K562 (cell line): ENCODE results near the gene C15orf62. TPM values are rescaled to one million over a fixed set of nuclear protein-coding genes. Genes with fewer than 3 reads are reported as not detected.

ENCODE experiments used
- ATAC-seq: fragments of 200-7000 bp; cut with Tn5 transposase; 3 replicates; pipeline ENCODE4 v1.9.1; 2020; ENCODE audit warnings: moderate library complexity
- BruUV-seq: library from RNA; stranded (reverse); fragments of 400-500 nt; replicated peaks from 2 replicates; lab custom pipeline; 2021; lab: Mats Ljungman, UMichigan
- CTCF ChIA-PET: fragments of 300-600 bp; formaldehyde crosslinking; extraction: SDS; loops from one replicate; lab custom pipeline; 2021; ENCODE audit warnings: low intra/inter-chr PET ratio; lab: Yijun Ruan, JAX
- POLR2A ChIA-PET: fragments of 300-600, 350-650 bp; sonication (Branson Sonifier 250); formaldehyde crosslinking; extraction: SDS; loops from one replicate; lab custom pipeline; 2021; ENCODE audit warnings: antibody characterized with exemption, inconsistent platforms; lab: Yijun Ruan, JAX
- DNase-seq, 4 experiments: peaks; one replicate each; pipeline versions ENCODE4 v3.0.0 to v3.0.0-alpha.2; 2011 to 2018; ENCODE audit warnings: low spot score in 3 of 4, mixed read lengths in 3 of 4; ENCODE audit errors: extremely low read depth in 1 of 4
- FAIRE-seq: peaks from 2 replicates; lab custom pipeline; 2011; peaks lifted over from hg19 to GRCh38; lab: Jason Lieb, UNC
- H2AFZ ChIP-seq: 2 replicates; pipeline ENCODE4 v1.6.0; 2011; ENCODE audit warnings: low read depth, low read length, control low read depth, inconsistent platforms
- H3K27ac ChIP-seq: fragments of 200-600 bp; 3 replicates; pipeline ENCODE4 v1.8.0; 2011; ENCODE audit warnings: low read depth, mild to moderate bottlenecking, control low read depth, inconsistent platforms, low read length, moderate library complexity, mixed read lengths; ENCODE audit errors: extremely low read depth
- H3K27me3 ChIP-seq, 2 experiments: fragments of 300-600 bp in 1 of 2; 2 replicates in 1 of 2; 3 replicates in 1 of 2; pipeline versions ENCODE4 v1.6.0 to v1.8.0; 2011; ENCODE audit warnings: inconsistent platforms in 2 of 2, low read length in 2 of 2, mild to moderate bottlenecking in 1 of 2, mixed read lengths in 1 of 2, moderate library complexity in 1 of 2; ENCODE audit not compliant: control insufficient read depth in 2 of 2, insufficient read depth in 2 of 2
- H3K36me3 ChIP-seq: fragments of 300-600 bp; 3 replicates; pipeline ENCODE4 v1.8.0; 2011; ENCODE audit warnings: mild to moderate bottlenecking, low read length, inconsistent platforms; ENCODE audit not compliant: control insufficient read depth, insufficient read depth
- H3K4me1 ChIP-seq, 2 experiments: fragments of 200-600 bp in 1 of 2; replicated peaks in 1 of 2; 2 replicates in 1 of 2; 3 replicates in 1 of 2; pipeline versions ENCODE4 v1.5.1 to v1.8.0; 2011; ENCODE audit warnings: inconsistent platforms in 2 of 2, low read length in 2 of 2, mild to moderate bottlenecking in 1 of 2, mixed read lengths in 1 of 2, moderate library complexity in 1 of 2; ENCODE audit not compliant: control insufficient read depth in 2 of 2, insufficient read depth in 2 of 2
- H3K4me2 ChIP-seq: 2 replicates; pipeline ENCODE4 v1.6.1; 2011; ENCODE audit warnings: low read length, control low read depth, inconsistent platforms, mixed read lengths; ENCODE audit not compliant: insufficient read depth
- H3K4me3 ChIP-seq: fragments of 200-600 bp; sonication (generic), shearing (Covaris generic); 2 replicates; pipeline ENCODE4 v1.5.1; 2016; ENCODE audit warnings: control low read depth, inconsistent platforms
- H3K79me2 ChIP-seq: fragments of 200-600 bp; 3 replicates; pipeline ENCODE4 v1.8.0; 2011; ENCODE audit warnings: low read length, inconsistent platforms; ENCODE audit not compliant: control insufficient read depth, insufficient read depth
- H3K9ac ChIP-seq, 2 experiments: 2 replicates each; pipeline versions ENCODE4 v1.6.0 to v1.6.1; 2011; ENCODE audit warnings: low read depth in 2 of 2, low read length in 2 of 2, control low read depth in 1 of 2, inconsistent platforms in 1 of 2, mild to moderate bottlenecking in 1 of 2, mixed read lengths in 1 of 2; ENCODE audit not compliant: insufficient read depth in 1 of 2
- H3K9me1 ChIP-seq: one replicate; pipeline ENCODE4 v1.6.0; 2011; ENCODE audit warnings: inconsistent platforms, mild to moderate bottlenecking, low read length, moderate library complexity; ENCODE audit not compliant: control insufficient read depth, insufficient read depth
- H3K9me3 ChIP-seq: replicated peaks from 2 replicates; pipeline ENCODE4 v1.5.1; 2011; ENCODE audit warnings: low read depth, low read length, inconsistent platforms; ENCODE audit not compliant: control insufficient read depth, insufficient read depth
- H4K20me1 ChIP-seq: replicated peaks from 2 replicates; pipeline ENCODE4 v1.6.1; 2011; ENCODE audit warnings: low read length, inconsistent platforms, mixed read lengths; ENCODE audit not compliant: control insufficient read depth, insufficient read depth
- ASH1L ChIP-seq: fragments of 450-650 bp; IDR thresholded peaks from 2 replicates; pipeline ENCODE4 v1.6.1; 2018; ENCODE audit warnings: borderline replicate concordance, mild to moderate bottlenecking, low read depth; ENCODE audit not compliant: partially characterized antibody
- CC2D1A ChIP-seq: fragments of 450-650 bp; IDR thresholded peaks from 2 replicates; pipeline ENCODE4 v1.6.1; 2017; ENCODE audit warnings: mild to moderate bottlenecking
- CHD1 ChIP-seq: fragments of 200-600 bp; sonication (generic); IDR thresholded peaks from one replicate; pipeline ENCODE4 v1.6.1; 2012; ENCODE audit warnings: mild to moderate bottlenecking, moderate library complexity, low read length, inconsistent platforms
- E2F6 ChIP-seq, 2 experiments: IDR thresholded peaks; 2 replicates each; pipeline ENCODE4 v1.6.1; 2011; ENCODE audit warnings: borderline replicate concordance in 1 of 2, control low read depth in 1 of 2, low read depth in 1 of 2, low read length in 1 of 2, mild to moderate bottlenecking in 1 of 2, mixed read lengths in 1 of 2, moderate library complexity in 1 of 2; ENCODE audit not compliant: insufficient read depth in 1 of 2, insufficient read length in 1 of 2, poor library complexity in 1 of 2, severe bottlenecking in 1 of 2; ENCODE audit errors: extremely low read depth in 1 of 2
- FOXA1 ChIP-seq: fragments of 450-650 bp; IDR thresholded peaks from 2 replicates; pipeline ENCODE4 v1.6.1; 2016; ENCODE audit warnings: mild to moderate bottlenecking, borderline replicate concordance
- HNRNPL ChIP-seq: fragments of 200-400 bp; formaldehyde crosslinking; IDR thresholded peaks from 2 replicates; pipeline ENCODE4 v1.6.1; 2017; ENCODE audit warnings: low read depth, mild to moderate bottlenecking, low read length
- MAFK ChIP-seq: IDR thresholded peaks from 2 replicates; pipeline ENCODE4 v1.6.1; 2011; ENCODE audit warnings: low read length, improper control_type of control experiment
- MNT ChIP-seq, 2 experiments: fragments of 450-650 bp; conservative IDR thresholded peaks; 2 replicates each; pipeline ENCODE4 v1.6.1; 2017; ENCODE audit warnings: mild to moderate bottlenecking in 2 of 2, moderate library complexity in 2 of 2
- NBN ChIP-seq: fragments of 450-650 bp; IDR thresholded peaks from 2 replicates; pipeline ENCODE4 v1.6.1; 2016; ENCODE audit warnings: low read depth, mild to moderate bottlenecking
- SP1 ChIP-seq: sonication (generic); formaldehyde crosslinking; IDR thresholded peaks from 2 replicates; pipeline ENCODE4 v1.8.1; 2022; ENCODE audit warnings: mild to moderate bottlenecking, missing genetic modification reagents
- SRSF7 ChIP-seq: fragments of 200-400 bp; formaldehyde crosslinking; optimal IDR thresholded peaks from 2 replicates; pipeline ENCODE3; 2017; ENCODE audit warnings: mild to moderate bottlenecking, low read depth, low read length
- STAG1 ChIP-seq: sonication (generic); formaldehyde crosslinking; IDR thresholded peaks from 2 replicates; pipeline ENCODE4 v1.5.0; 2020; ENCODE audit warnings: missing genetic modification reagents, borderline replicate concordance
- STAT5A ChIP-seq: IDR thresholded peaks from 2 replicates; pipeline ENCODE4 v1.6.1; 2012; ENCODE audit warnings: low read length, inconsistent platforms, borderline replicate concordance
- TRIM28 ChIP-seq: fragments of 450-650 bp; IDR thresholded peaks from 2 replicates; pipeline ENCODE4 v1.6.1; 2017
- ZNF133 ChIP-seq: fragments of 250-450 bp; sonication (Bioruptor Pico); IDR thresholded peaks from 2 replicates; pipeline ENCODE4 v1.4.0; 2020; ENCODE audit warnings: mild to moderate bottlenecking
- ZNF561 ChIP-seq: fragments of 450-650 bp; formaldehyde crosslinking; conservative IDR thresholded peaks from 2 replicates; pipeline ENCODE4 v1.4.0; 2020; ENCODE audit warnings: mild to moderate bottlenecking, moderate library complexity
- ZNF740 ChIP-seq, 3 experiments: fragments of 200-800 bp in 1 of 3; sonication (Bioruptor generic) in 1 of 3; sonication (generic) in 1 of 3; formaldehyde crosslinking in 1 of 3; IDR thresholded peaks; 2 replicates each; pipeline versions ENCODE4 v1.6.1 to v1.8.0; 2016 to 2022; ENCODE audit warnings: mild to moderate bottlenecking in 2 of 3, missing compliant biosample characterization in 2 of 3, missing genetic modification characterization in 2 of 3, missing genetic modification reagents in 1 of 3
- WGBS: fragments of 100-300 bp; shearing (Covaris generic); methylation state at CpG from one replicate; pipeline ENCODE4 v1.1.6; 2016; ENCODE audit warnings: low coverage, mixed read lengths; ENCODE audit not compliant: insufficient coverage; ENCODE audit errors: missing lambda C conversion rate; 5-methylcytosine and 5-hydroxymethylcytosine counted together
- in situ Hi-C: fragments of 300-500 bp; cut with MboI; formaldehyde crosslinking; loops from 4 replicates; pipeline ENCODE4 v1.15.0; 2018; ENCODE audit warnings: inconsistent platforms, mixed read lengths
- intact Hi-C: fragments of 100-400 bp; cut with micrococcal nuclease; formaldehyde crosslinking; loops from 2 replicates; pipeline ENCODE4 v1.14.2; 2022
- polyA plus RNA-seq, 8 experiments: library from polyadenylated mRNA; depleted of rRNA in 4 of 8; stranded (reverse) in 5 of 8; unstranded in 3 of 8; fragments of >200 nt; fragmentation: Nextera tagmentation in 2 of 8; fragmentation: Illumina TruSeq in 1 of 8; extraction: Ambion mirVana in 2 of 8; extraction: Trizol in 1 of 8; gene quantifications; 2 replicates each; pipeline versions ENCODE4 v1.2.1 to v1.2.3, GENCODE V29; 2011 to 2014; ENCODE audit warnings: inconsistent platforms in 1 of 8, missing spikeins in 1 of 8
- total RNA-seq, 7 experiments: library from RNA; depleted of rRNA in 6 of 7; stranded (reverse); fragments of >200 nt in 6 of 7; fragmentation: Illumina TruSeq in 2 of 7; extraction: Trizol in 2 of 7; gene quantifications; 2 replicates each; pipeline versions ENCODE4 v1.2.1 to v1.2.3, GENCODE V29; 2011 to 2021; ENCODE audit warnings: low replicate concordance in 1 of 7
- TF ChIP-seq, protein P1 (sequence below): fragments of 450-650 bp; IDR thresholded peaks from one replicate; pipeline ENCODE4 v1.6.1; 2018; ENCODE audit warnings: mild to moderate bottlenecking, moderate library complexity; ENCODE audit not compliant: partially characterized antibody

C15orf62 gene
- total and polyA plus RNA-seq, 9 of the 15 experiments (the other 6 are each of a cell fraction or from before 2014, with no cell fraction given): 0.01 to 0.76 (median 0.30) TPM; not detected in 1

GRCh38 chr15:40722354-40722753 is 47.4 kb upstream of the C15orf62 start:
- WGBS: 88% methylated on average over 2 of the region's 4 CpGs
- H3K4me2 ChIP-seq: no peak overlapping the region
- H3K9me3 ChIP-seq: no peaks in the 10 kb centered on the region
- CTCF ChIA-PET: no interaction called here
- H3K27me3 ChIP-seq: no peaks in the 10 kb centered on the region
- no peak overlapping the region for H3K9ac ChIP-seq
- no TSS peak for BruUV-seq
- in situ Hi-C loops (no loop called here), intact Hi-C loops (no loop called here)
- FAIRE-seq: no peak
- DNase-seq: no peak
- H3K79me2 ChIP-seq: no peaks in the 10 kb centered on the region
- no peaks in the 10 kb centered on the region for H3K9me1 ChIP-seq
- 0 out of 5 replicates have a peak, but pooled peaks cover 0 to 4% of the 10 kb centered on the region in 2 experiments for H3K4me1 ChIP-seq
- ATAC-seq: no peak
- H3K4me3 ChIP-seq: no peak overlapping the region
- peaks cover 69% of the 10 kb centered on the region for H3K36me3 ChIP-seq
- no peak overlapping the region for H2AFZ ChIP-seq
- POLR2A ChIA-PET: interaction anchor here (0.9 to 1.2 kb wide), 2 partner anchors 15 to 133 kb away, joined by 3 to 4 read pairs; no protein-coding TSS in a partner anchor
- no peak overlapping the region for H3K27ac ChIP-seq
- H4K20me1 ChIP-seq: no peaks in the 10 kb centered on the region
- TF ChIP-seq CHD1 (no peak), ZNF133 (CRISPR knock-in tag) (no peak), SP1 (no peak), CC2D1A (no peak), STAT5A (no peak), FOXA1 (no peak), ZNF561 (CRISPR knock-in tag) (no peak), ZNF740 (CRISPR knock-in tag; IDR thresholded peaks at IDR 0.05) (no peak), ZNF740 (tag; IDR thresholded peaks at IDR 0.05) (no peak), TRIM28 (no peak), SRSF7 (no peak), NBN (no peak), E2F6 (IDR thresholded peaks at IDR 0.05; ENCODE audit: borderline replicate concordance in 1 of 2, extremely low read depth in 1 of 2, insufficient read depth in 1 of 2, insufficient read length in 1 of 2, low read depth in 1 of 2, low read length in 1 of 2, poor library complexity in 1 of 2, severe bottlenecking in 1 of 2) (no peak), ASH1L (no peak), STAG1 (CRISPR knock-in tag) (no peak), MNT (conservative IDR thresholded peaks at IDR 0.05) (no peak), MAFK (no peak), HNRNPL (no peak)
- TF ChIP-seq, protein P1, sequence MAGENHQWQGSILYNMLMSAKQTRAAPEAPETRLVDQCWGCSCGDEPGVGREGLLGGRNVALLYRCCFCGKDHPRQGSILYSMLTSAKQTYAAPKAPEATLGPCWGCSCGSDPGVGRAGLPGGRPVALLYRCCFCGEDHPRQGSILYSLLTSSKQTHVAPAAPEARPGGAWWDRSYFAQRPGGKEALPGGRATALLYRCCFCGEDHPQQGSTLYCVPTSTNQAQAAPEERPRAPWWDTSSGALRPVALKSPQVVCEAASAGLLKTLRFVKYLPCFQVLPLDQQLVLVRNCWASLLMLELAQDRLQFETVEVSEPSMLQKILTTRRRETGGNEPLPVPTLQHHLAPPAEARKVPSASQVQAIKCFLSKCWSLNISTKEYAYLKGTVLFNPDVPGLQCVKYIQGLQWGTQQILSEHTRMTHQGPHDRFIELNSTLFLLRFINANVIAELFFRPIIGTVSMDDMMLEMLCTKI: no peak
